GM10248 (cell line): Measurements from ENCODE around the gene ADAMTSL1.
A peak's percentile ranks its signal among the peaks of the same experiment; 100 is the strongest.

Experiments used
- CTCF ChIA-PET: fragments of 300-600 bp; sonication (Branson Sonifier 250); formaldehyde crosslinking; extraction: SDS; loops from one replicate; lab custom pipeline; 2021; ENCODE audit warnings: antibody characterized with exemption; lab: Yijun Ruan, JAX
- POLR2A ChIA-PET: fragments of 350-650 bp; sonication (Branson Sonifier 250); formaldehyde crosslinking; extraction: SDS; loops from one replicate; lab custom pipeline; 2020; ENCODE audit warnings: antibody characterized with exemption; lab: Yijun Ruan, JAX
- DNase-seq: peaks from one replicate; pipeline ENCODE4 v3.0.0; 2012; ENCODE audit errors: extremely low spot score
- TF ChIP-seq, protein P1 (sequence below): IDR thresholded peaks from 2 replicates; pipeline ENCODE4 v1.5.1; 2012; ENCODE audit warnings: mild to moderate bottlenecking, low read depth; ENCODE audit errors: extremely low read depth, missing control alignments, control extremely low read depth

Gene ADAMTSL1

GRCh38 chr9:18786911-18787650, 313.1 kb downstream of the ADAMTSL1 start:
- DNase-seq: no peak
- ChIA-PET POLR2A (no interaction called here), CTCF (interaction anchor here (0.7 to 1.9 kb wide), 3 partner anchors 9 to 15 kb away, joined by 3 to 6 read pairs (median 4); no protein-coding TSS in a partner anchor)
- TF ChIP-seq, protein P1, sequence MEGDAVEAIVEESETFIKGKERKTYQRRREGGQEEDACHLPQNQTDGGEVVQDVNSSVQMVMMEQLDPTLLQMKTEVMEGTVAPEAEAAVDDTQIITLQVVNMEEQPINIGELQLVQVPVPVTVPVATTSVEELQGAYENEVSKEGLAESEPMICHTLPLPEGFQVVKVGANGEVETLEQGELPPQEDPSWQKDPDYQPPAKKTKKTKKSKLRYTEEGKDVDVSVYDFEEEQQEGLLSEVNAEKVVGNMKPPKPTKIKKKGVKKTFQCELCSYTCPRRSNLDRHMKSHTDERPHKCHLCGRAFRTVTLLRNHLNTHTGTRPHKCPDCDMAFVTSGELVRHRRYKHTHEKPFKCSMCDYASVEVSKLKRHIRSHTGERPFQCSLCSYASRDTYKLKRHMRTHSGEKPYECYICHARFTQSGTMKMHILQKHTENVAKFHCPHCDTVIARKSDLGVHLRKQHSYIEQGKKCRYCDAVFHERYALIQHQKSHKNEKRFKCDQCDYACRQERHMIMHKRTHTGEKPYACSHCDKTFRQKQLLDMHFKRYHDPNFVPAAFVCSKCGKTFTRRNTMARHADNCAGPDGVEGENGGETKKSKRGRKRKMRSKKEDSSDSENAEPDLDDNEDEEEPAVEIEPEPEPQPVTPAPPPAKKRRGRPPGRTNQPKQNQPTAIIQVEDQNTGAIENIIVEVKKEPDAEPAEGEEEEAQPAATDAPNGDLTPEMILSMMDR: no peak

DNA sequence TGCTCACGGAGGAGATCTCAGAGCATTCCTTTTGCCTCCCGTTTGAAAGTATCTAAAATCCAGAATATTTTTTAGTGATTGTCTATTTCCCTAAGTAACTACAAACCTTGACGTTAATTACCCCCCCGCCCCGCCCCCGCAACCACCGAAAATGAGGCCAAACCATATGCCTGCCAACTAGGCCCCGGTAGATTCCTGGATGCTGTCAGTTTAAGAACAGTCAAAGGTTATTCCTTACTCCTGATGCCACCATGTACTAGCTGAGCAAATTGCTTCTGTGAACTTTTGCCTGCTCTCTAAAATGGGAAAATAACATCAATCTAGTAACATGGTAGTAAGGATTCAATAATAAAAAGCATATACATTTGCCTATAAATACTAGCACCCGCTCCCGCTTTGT, 314.3 kb downstream of the ADAMTSL1 start:
- DNase-seq: no peak
- TF ChIP-seq, protein P1: no peak
- CTCF ChIA-PET: no interaction called here
- POLR2A ChIA-PET: no interaction called here

DNA sequence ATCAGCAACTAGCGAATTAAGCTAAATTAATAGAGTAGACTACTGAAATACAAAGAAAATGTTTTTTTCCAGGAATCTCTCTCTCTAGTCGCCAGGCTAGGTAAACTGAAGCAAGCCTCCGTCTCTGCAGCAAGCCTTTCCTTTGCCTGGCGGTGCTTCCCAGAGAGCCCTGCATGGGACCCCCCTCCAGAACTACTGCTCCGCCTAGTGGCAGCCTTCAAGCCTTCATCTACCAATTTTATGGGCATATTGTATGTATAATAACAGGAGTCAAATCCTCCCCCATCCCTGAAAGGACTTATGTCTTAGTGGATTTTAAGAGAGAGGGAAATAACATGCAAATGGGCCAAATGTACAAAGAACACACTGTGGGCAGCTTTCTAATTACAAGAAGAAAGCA, 317.1 kb downstream of the ADAMTSL1 start:
- DNase-seq: no peak
- ChIA-PET POLR2A (no interaction called here), CTCF (interaction anchor here (1.8 to 2.1 kb wide), 2 partner anchors 14 to 20 kb away, joined by 4 to 6 read pairs; no protein-coding TSS in a partner anchor)
- TF ChIP-seq, protein P1: peak; percentile 13

GRCh38 chr9:18793122-18793521, 319.2 kb downstream of the ADAMTSL1 start:
- POLR2A ChIA-PET: no interaction called here
- TF ChIP-seq, protein P1: no peak
- CTCF ChIA-PET: interaction anchor here (1.1 to 3.3 kb wide), 8 partner anchors 8 to 351 kb away, joined by 3 to 9 read pairs (median 4); no protein-coding TSS in a partner anchor
- DNase-seq: no peak

DNA sequence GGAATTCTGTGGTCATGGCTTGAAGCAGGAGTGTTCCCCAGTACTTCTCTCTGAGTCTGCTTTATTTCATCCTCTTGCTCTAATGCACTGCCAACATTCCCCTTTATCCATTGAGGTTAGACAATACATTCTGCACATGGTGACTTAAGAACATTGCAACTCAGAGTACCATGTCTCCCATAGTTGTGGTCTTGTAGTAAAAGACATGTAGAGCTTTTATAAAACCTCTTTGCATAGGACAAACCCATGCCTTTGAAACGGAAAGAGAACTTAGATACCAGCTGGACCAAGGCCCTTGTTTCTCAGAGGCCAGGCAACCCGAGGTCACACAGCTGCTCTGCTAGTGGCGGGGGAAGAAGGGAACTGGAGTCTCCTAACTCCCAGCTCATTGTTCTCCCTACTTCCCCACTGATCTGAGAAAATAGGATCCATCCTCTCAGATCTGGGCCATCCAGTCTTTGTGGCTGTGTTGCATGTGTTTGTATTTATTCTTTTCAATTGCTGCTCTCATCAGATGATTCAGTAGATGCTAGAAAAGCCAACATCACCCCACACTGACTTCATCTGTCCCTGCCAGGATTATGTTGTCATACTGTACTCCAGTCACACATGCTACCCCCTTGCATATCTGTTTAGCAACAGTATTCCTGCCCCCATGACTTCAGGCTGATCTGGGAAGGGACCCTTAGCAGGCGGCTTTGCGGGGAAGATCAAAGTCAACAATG, 322.2 kb downstream of the ADAMTSL1 start:
- DNase-seq: no peak
- TF ChIP-seq, protein P1: no peak
- POLR2A ChIA-PET: no interaction called here
- CTCF ChIA-PET: interaction anchor here (1.2 kb wide), 1 partner anchor 11 kb away, joined by 4 read pairs; no protein-coding TSS in a partner anchor

GRCh38 chr9:18796696-18797270, 322.8 kb downstream of the ADAMTSL1 start:
- no peak for DNase-seq
- ChIA-PET POLR2A (no interaction called here), CTCF (interaction anchor here (1.2 kb wide), 1 partner anchor 10 kb away, joined by 4 read pairs; no protein-coding TSS in a partner anchor)
- TF ChIP-seq, protein P1: no peak
